GM23338 (cell line): Measurements from ENCODE around the gene STXBP3. TPM values are rescaled to one million over a fixed set of nuclear protein-coding genes. Genes with fewer than 3 reads are reported as not detected.

Source experiments
- ATAC-seq: fragments of 200-7000 bp; cut with Tn5 transposase; 3 replicates; pipeline ENCODE4 v1.9.1; 2020
- DNase-seq: peaks from one replicate; pipeline ENCODE4 v3.0.0-alpha.2; 2015; ENCODE audit warnings: low spot score
- H2AFZ ChIP-seq: fragments of 200-600 bp; sonication (generic); 2 replicates; pipeline ENCODE4 v1.8.0; 2016; ENCODE audit warnings: antibody characterized with exemption, mild to moderate bottlenecking, moderate library complexity
- H3F3A ChIP-seq: fragments of 200-600 bp; sonication (generic); replicated peaks from 2 replicates; pipeline ENCODE4 v1.8.0; 2017; ENCODE audit warnings: antibody characterized with exemption, mixed run types, low read depth
- H3K27ac ChIP-seq: fragments of 200-600 bp; sonication (generic); 2 replicates; pipeline ENCODE4 v1.6.1; 2016; ENCODE audit warnings: low read depth
- H3K27me3 ChIP-seq: fragments of 200-600 bp; sonication (generic); 2 replicates; pipeline ENCODE4 v1.8.0; 2016; ENCODE audit warnings: mild to moderate bottlenecking, mixed run types, moderate library complexity; ENCODE audit not compliant: insufficient read depth
- H3K36me3 ChIP-seq: fragments of 200-600 bp; sonication (generic); 2 replicates; pipeline ENCODE4 v1.8.0; 2016; ENCODE audit warnings: mild to moderate bottlenecking; ENCODE audit not compliant: insufficient read depth
- H3K4me1 ChIP-seq: fragments of 200-600 bp; sonication (generic); 2 replicates; pipeline ENCODE4 v1.8.0; 2016; ENCODE audit warnings: mild to moderate bottlenecking, moderate library complexity; ENCODE audit not compliant: insufficient read depth
- H3K4me2 ChIP-seq: fragments of 200-600 bp; sonication (generic); 2 replicates; pipeline ENCODE4 v1.7.1; 2017; ENCODE audit warnings: mixed run types
- H3K4me3 ChIP-seq: fragments of 200-600 bp; sonication (generic); 2 replicates; pipeline ENCODE4 v1.6.1; 2016; ENCODE audit warnings: mixed run types
- H3K79me2 ChIP-seq: fragments of 200-600 bp; sonication (generic); replicated peaks from 2 replicates; pipeline ENCODE4 v1.8.0; 2017; ENCODE audit warnings: mild to moderate bottlenecking; ENCODE audit not compliant: insufficient read depth
- H3K9me2 ChIP-seq: fragments of 200-600 bp; sonication (generic); 2 replicates; pipeline ENCODE4 v1.8.0; 2017; ENCODE audit not compliant: insufficient read depth
- H4K20me1 ChIP-seq: fragments of 200-600 bp; sonication (generic); replicated peaks from 2 replicates; pipeline ENCODE4 v1.8.0; 2017; ENCODE audit warnings: mild to moderate bottlenecking; ENCODE audit not compliant: insufficient read depth
- H3K27ac Mint-ChIP-seq: 2 replicates; pipeline ENCODE4 v1.8.0; 2020; ENCODE audit warnings: inconsistent platforms, mild to moderate bottlenecking, moderate library complexity, mixed read lengths
- H3K27me3 Mint-ChIP-seq: 3 replicates; pipeline ENCODE4 v1.8.0; 2022; ENCODE audit warnings: low read depth, mild to moderate bottlenecking, moderate library complexity, mixed read lengths, inconsistent platforms; ENCODE audit not compliant: insufficient read depth, poor library complexity
- H3K36me3 Mint-ChIP-seq: 3 replicates; pipeline ENCODE4 v1.8.0; 2021; ENCODE audit warnings: low read depth, mild to moderate bottlenecking, inconsistent platforms, moderate library complexity, mixed read lengths
- H3K4me1 Mint-ChIP-seq: 3 replicates; pipeline ENCODE4 v1.8.0; 2020; ENCODE audit warnings: mild to moderate bottlenecking, inconsistent platforms, mixed read lengths
- H3K4me3 Mint-ChIP-seq: 3 replicates; pipeline ENCODE4 v1.8.0; 2021; ENCODE audit warnings: moderate library complexity, mild to moderate bottlenecking, inconsistent platforms, mixed read lengths
- H3K9me3 Mint-ChIP-seq: 3 replicates; pipeline ENCODE4 v1.8.0; 2020; ENCODE audit warnings: moderate library complexity, mild to moderate bottlenecking, inconsistent platforms, mixed read lengths
- CTCF ChIP-seq, 2 experiments: fragments of 200-600 bp in 1 of 2; sonication (generic) in 1 of 2; conservative IDR thresholded peaks; 2 replicates each; pipeline versions ENCODE4 v1.5.1 to v1.6.1; 2016 to 2017; ENCODE audit warnings: antibody characterized with exemption in 2 of 2, low read depth in 2 of 2, mild to moderate bottlenecking in 2 of 2, moderate library complexity in 1 of 2
- EZH2phosphoT487 ChIP-seq: fragments of 200-600 bp; sonication (generic); IDR thresholded peaks from one replicate; pipeline ENCODE4 v1.8.1; 2018; ENCODE audit warnings: antibody characterized with exemption; ENCODE audit not compliant: unreplicated experiment
- JUNB ChIP-seq: IDR thresholded peaks from one replicate; pipeline ENCODE4 v1.6.1; 2016; ENCODE audit warnings: antibody characterized with exemption; ENCODE audit not compliant: unreplicated experiment
- NANOG ChIP-seq: IDR thresholded peaks from 2 replicates; pipeline ENCODE4 v1.6.1; 2016; ENCODE audit warnings: antibody characterized with exemption, borderline replicate concordance
- POLR2AphosphoS5 ChIP-seq: IDR thresholded peaks from 2 replicates; pipeline ENCODE4 v1.6.1; 2016; ENCODE audit warnings: antibody characterized with exemption, low read depth
- STAT1 ChIP-seq: IDR thresholded peaks from one replicate; pipeline ENCODE4 v1.6.1; 2016; ENCODE audit warnings: antibody characterized with exemption; ENCODE audit not compliant: unreplicated experiment
- ZNF331 ChIP-seq: fragments of 250-450 bp; sonication (Bioruptor Pico); IDR thresholded peaks from 2 replicates; pipeline ENCODE4 v1.5.0; 2020; ENCODE audit warnings: low read depth, mild to moderate bottlenecking, moderate library complexity
- ZNF462 ChIP-seq: fragments of 250-450 bp; sonication (Bioruptor Pico); IDR thresholded peaks from 2 replicates; pipeline ENCODE4 v1.5.0; 2020; ENCODE audit warnings: mild to moderate bottlenecking, moderate library complexity
- polyA plus RNA-seq: library from polyadenylated mRNA; unstranded; fragments of >200 nt; fragmentation: Nextera tagmentation; extraction: Ambion mirVana; gene quantifications from 2 replicates; pipeline ENCODE4 v1.2.1, GENCODE V29; 2016
- total RNA-seq: library from RNA; depleted of rRNA; stranded (reverse); fragments of >200 nt; shearing (Covaris generic); gene quantifications from 2 replicates; pipeline ENCODE4 v1.2.3, GENCODE V29; 2014

The STXBP3 gene
- total and polyA plus RNA-seq, 2 experiments from 2014 or later: 28.5 to 37.4 TPM

GRCh38 chr1:108811611-108812010 lies 65.1 kb downstream of the STXBP3 start (continued):
- no peak for TF ChIP-seq ZNF462
- TF ChIP-seq EZH2phosphoT487: no peak
- no peak for TF ChIP-seq ZNF331 (CRISPR knock-in tag)
- TF ChIP-seq JUNB: no peak
- TF ChIP-seq STAT1: no peak
- no peak for TF ChIP-seq POLR2AphosphoS5
- no peak for TF ChIP-seq NANOG

- no peak overlapping the region for H3K4me2 ChIP-seq
- DNase-seq: no peak
- H3K9me2 ChIP-seq: no peaks in the 10 kb centered on the region
- no peaks in the 10 kb centered on the region for H3K79me2 ChIP-seq
- H4K20me1 ChIP-seq: no peaks in the 10 kb centered on the region
- H3K27ac Mint-ChIP-seq: no peak overlapping the region
- no peak overlapping the region for H3K4me3 ChIP-seq
- no peak overlapping the region for H2AFZ ChIP-seq
- H3K4me1 ChIP-seq: peaks cover 21% of the 10 kb centered on the region
- H3K4me1 Mint-ChIP-seq: peaks cover 26% of the 10 kb centered on the region
- TF ChIP-seq CTCF (conservative IDR thresholded peaks at IDR 0.05; ENCODE audit: low read depth in 2 of 2): no peak
- no peak for TF ChIP-seq EZH2phosphoT487
- no peak for TF ChIP-seq POLR2AphosphoS5
- no peak for TF ChIP-seq NANOG
- TF ChIP-seq ZNF331 (CRISPR knock-in tag): no peak
- no peak overlapping the region for H3K27ac ChIP-seq
- ATAC-seq: no peak; the same call in 2 of the 3 replicates
- no peaks in the 10 kb centered on the region; the same call in 2 of the 3 replicates for H3K36me3 Mint-ChIP-seq
- H3K4me3 Mint-ChIP-seq: no peak overlapping the region
- H3K36me3 ChIP-seq: no peaks in the 10 kb centered on the region
- no peaks in the 10 kb centered on the region for H3K27me3 ChIP-seq
- no peaks in the 10 kb centered on the region for H3K9me3 Mint-ChIP-seq
- no peaks in the 10 kb centered on the region for H3K27me3 Mint-ChIP-seq
- no peaks in the 10 kb centered on the region for H3F3A ChIP-seq
These were observed 66.9 kb downstream of the STXBP3 start for GRCh38 chr1:108813326-108813725.
